IMR-90 (cell line): ENCODE results near the gene MREG. TPM values are rescaled to one million over a fixed set of nuclear protein-coding genes. Genes with fewer than 3 reads are reported as not detected.

Experiments
- ATAC-seq: fragments of 200-7000 bp; cut with Tn5 transposase; 2 replicates; pipeline ENCODE4 v1.9.1; 2020; ENCODE audit warnings: low read depth, mild to moderate bottlenecking, moderate library complexity
- BruUV-seq: library from RNA; stranded (reverse); fragments of 400-500 nt; replicated peaks from 2 replicates; lab custom pipeline; 2021; lab: Mats Ljungman, UMichigan
- CTCF ChIA-PET: fragments of 300-600 bp; formaldehyde crosslinking; extraction: SDS; loops from one replicate; lab custom pipeline; 2021; ENCODE audit warnings: antibody characterized with exemption; lab: Yijun Ruan, JAX
- POLR2A ChIA-PET: fragments of 300-600 bp; sonication (Branson Sonifier 250); formaldehyde crosslinking; loops from one replicate; lab custom pipeline; 2022; ENCODE audit warnings: antibody characterized with exemption; ENCODE audit not compliant: unreplicated experiment; lab: Charles Lee
- DNase-seq: peaks from one replicate; pipeline ENCODE4 v3.0.0; 2013
- H2AFZ ChIP-seq: replicated peaks from 2 replicates; pipeline ENCODE3; 2013; ENCODE audit warnings: low read length, mild to moderate bottlenecking; ENCODE audit not compliant: poor library complexity
- H2AK5ac ChIP-seq: 2 replicates; pipeline ENCODE4 v1.6.1; 2013; ENCODE audit warnings: low read depth, low read length, inconsistent platforms
- H2AK9ac ChIP-seq: replicated peaks from 2 replicates; pipeline ENCODE3; 2013; ENCODE audit warnings: mild to moderate bottlenecking, low read depth, low read length, moderate library complexity; ENCODE audit not compliant: poor library complexity
- H2BK120ac ChIP-seq: 2 replicates; pipeline ENCODE4 v1.6.1; 2013; ENCODE audit warnings: low read depth, low read length, inconsistent platforms
- H2BK15ac ChIP-seq: 3 replicates; pipeline ENCODE4 v1.6.1; 2013; ENCODE audit warnings: low read depth, low read length, inconsistent platforms
- H2BK20ac ChIP-seq: 2 replicates; pipeline ENCODE4 v1.6.1; 2013; ENCODE audit warnings: low read depth, mild to moderate bottlenecking, inconsistent platforms, low read length, moderate library complexity
- H2BK5ac ChIP-seq: 2 replicates; pipeline ENCODE4 v1.6.1; 2013; ENCODE audit warnings: mild to moderate bottlenecking, low read depth, low read length, inconsistent platforms; ENCODE audit not compliant: poor library complexity, severe bottlenecking
- H3K14ac ChIP-seq: replicated peaks from 2 replicates; pipeline ENCODE4 v1.6.1; 2013; ENCODE audit warnings: low read depth, low read length, inconsistent platforms
- H3K18ac ChIP-seq: 2 replicates; pipeline ENCODE4 v1.6.1; 2013; ENCODE audit warnings: low read depth, low read length, control low read depth
- H3K23ac ChIP-seq: 2 replicates; pipeline ENCODE4 v1.6.1; 2013; ENCODE audit warnings: low read depth, low read length, inconsistent platforms
- H3K27ac ChIP-seq: 2 replicates; pipeline ENCODE4 v1.5.1; 2013; ENCODE audit warnings: mild to moderate bottlenecking, control low read depth, low read length; ENCODE audit not compliant: insufficient read depth
- H3K27me3 ChIP-seq: 2 replicates; pipeline ENCODE4 v1.6.1; 2013; ENCODE audit warnings: low read length; ENCODE audit not compliant: control insufficient read depth, insufficient read depth
- H3K36me3 ChIP-seq: 2 replicates; pipeline ENCODE4 v1.6.1; 2013; ENCODE audit warnings: low read length, mixed read lengths; ENCODE audit not compliant: control insufficient read depth, insufficient read depth
- H3K4ac ChIP-seq: 2 replicates; pipeline ENCODE4 v1.6.1; 2013; ENCODE audit warnings: low read depth, low read length, inconsistent platforms
- H3K4me1 ChIP-seq: 2 replicates; pipeline ENCODE4 v1.6.1; 2013; ENCODE audit warnings: low read length, mixed read lengths; ENCODE audit not compliant: control insufficient read depth, insufficient read depth
- H3K4me2 ChIP-seq: 2 replicates; pipeline ENCODE4 v1.6.1; 2013; ENCODE audit warnings: low read depth, mild to moderate bottlenecking, control low read depth, low read length, moderate library complexity
- H3K4me3 ChIP-seq: 2 replicates; pipeline ENCODE4 v1.5.1; 2013; ENCODE audit warnings: low read depth, mild to moderate bottlenecking, control low read depth, low read length, moderate library complexity; ENCODE audit not compliant: insufficient read depth
- H3K56ac ChIP-seq: 2 replicates; pipeline ENCODE4 v1.6.1; 2013; ENCODE audit warnings: low read length, inconsistent platforms; ENCODE audit not compliant: insufficient read depth; ENCODE audit errors: extremely low read depth
- H3K79me1 ChIP-seq, 2 experiments: 2 replicates each; pipeline ENCODE4 v1.6.1; 2013; ENCODE audit warnings: low read length in 2 of 2, inconsistent platforms in 1 of 2, low read depth in 1 of 2
- H3K9ac ChIP-seq: 2 replicates; pipeline ENCODE4 v1.6.1; 2013; ENCODE audit warnings: low read depth, low read length, control low read depth
- H3K9me1 ChIP-seq: 2 replicates; pipeline ENCODE4 v1.6.1; 2013; ENCODE audit warnings: low read length, inconsistent platforms; ENCODE audit not compliant: insufficient read depth
- H3K9me3 ChIP-seq: 2 replicates; pipeline ENCODE4 v1.6.1; 2013; ENCODE audit warnings: low read length; ENCODE audit not compliant: control insufficient read depth, insufficient read depth
- H4K20me1 ChIP-seq: 2 replicates; pipeline ENCODE4 v1.6.1; 2013; ENCODE audit warnings: low read length, inconsistent platforms; ENCODE audit not compliant: insufficient read depth
- H4K5ac ChIP-seq: 2 replicates; pipeline ENCODE4 v1.6.1; 2013; ENCODE audit warnings: mild to moderate bottlenecking, low read depth, low read length, control low read depth
- H4K8ac ChIP-seq, 2 experiments: 2 replicates each; pipeline ENCODE4 v1.6.1; 2013; ENCODE audit warnings: low read depth in 2 of 2, low read length in 2 of 2, control low read depth in 1 of 2, inconsistent platforms in 1 of 2
- H4K91ac ChIP-seq: 2 replicates; pipeline ENCODE4 v1.6.1; 2013; ENCODE audit warnings: low read depth, low read length, inconsistent platforms; ENCODE audit not compliant: insufficient read depth
- BHLHE40 ChIP-seq: fragments of 150-350 bp; IDR thresholded peaks from 2 replicates; pipeline ENCODE4 v1.6.1; 2016; ENCODE audit warnings: mild to moderate bottlenecking, low read depth, low read length
- CEBPB ChIP-seq: IDR thresholded peaks from 2 replicates; pipeline ENCODE4 v1.6.1; 2012; ENCODE audit warnings: low read depth, low read length, improper control_type of control experiment
- CHD1 ChIP-seq: IDR thresholded peaks from 2 replicates; pipeline ENCODE4 v1.6.1; 2012; ENCODE audit warnings: low read depth, low read length, improper control_type of control experiment
- CTCF ChIP-seq: conservative IDR thresholded peaks from 2 replicates; pipeline ENCODE4 v1.5.1; 2012; ENCODE audit warnings: mild to moderate bottlenecking, low read depth, low read length, improper control_type of control experiment
- ELK1 ChIP-seq: fragments of 150-350 bp; IDR thresholded peaks from 2 replicates; pipeline ENCODE4 v1.6.1; 2016; ENCODE audit warnings: low read depth, mild to moderate bottlenecking, low read length, moderate library complexity, borderline replicate concordance
- FOS ChIP-seq: fragments of 150-350 bp; IDR thresholded peaks from 2 replicates; pipeline ENCODE4 v1.6.1; 2016; ENCODE audit warnings: low read depth, low read length
- MAFK ChIP-seq: IDR thresholded peaks from 2 replicates; pipeline ENCODE4 v1.6.1; 2012; ENCODE audit warnings: low read depth, low read length, improper control_type of control experiment
- MAZ ChIP-seq: IDR thresholded peaks from 2 replicates; pipeline ENCODE4 v1.6.1; 2012; ENCODE audit warnings: low read depth, mild to moderate bottlenecking, low read length, improper control_type of control experiment, moderate library complexity, borderline replicate concordance
- MXI1 ChIP-seq: IDR thresholded peaks from 2 replicates; pipeline ENCODE4 v1.6.1; 2012; ENCODE audit warnings: low read depth, mild to moderate bottlenecking, low read length, moderate library complexity, borderline replicate concordance
- NFE2L2 ChIP-seq: fragments of 150-350 bp; IDR thresholded peaks from 2 replicates; pipeline ENCODE4 v1.6.1; 2016; ENCODE audit warnings: low read depth, mild to moderate bottlenecking, low read length
- POLR2A ChIP-seq: IDR thresholded peaks from 2 replicates; pipeline ENCODE4 v1.6.1; 2012; ENCODE audit warnings: mild to moderate bottlenecking, low read depth, low read length
- RAD21 ChIP-seq: IDR thresholded peaks from 2 replicates; pipeline ENCODE4 v1.6.1; 2012; ENCODE audit warnings: low read length, improper control_type of control experiment
- RCOR1 ChIP-seq: IDR thresholded peaks from 2 replicates; pipeline ENCODE4 v1.6.1; 2012; ENCODE audit warnings: mild to moderate bottlenecking, low read length, improper control_type of control experiment; ENCODE audit not compliant: insufficient replicate concordance
- RFX5 ChIP-seq: IDR thresholded peaks from 2 replicates; pipeline ENCODE4 v1.8.0; 2012; ENCODE audit warnings: low read depth, mild to moderate bottlenecking, low read length, moderate library complexity
- SMC3 ChIP-seq: fragments of 150-350 bp; IDR thresholded peaks from 2 replicates; pipeline ENCODE4 v1.6.1; 2016; ENCODE audit warnings: low read depth, mild to moderate bottlenecking, antibody characterized with exemption, low read length, moderate library complexity
- USF2 ChIP-seq: fragments of 150-350 bp; IDR thresholded peaks from 2 replicates; pipeline ENCODE4 v1.6.1; 2017; ENCODE audit warnings: mild to moderate bottlenecking, antibody characterized with exemption, low read length, low read depth
- dilution Hi-C: fragments of 300-500 bp; cut with HindIII; formaldehyde crosslinking; loops from one replicate; pipeline ENCODE4 v1.14.3; 2018; ENCODE audit warnings: low sequenced_read_pairs; ENCODE audit not compliant: unreplicated experiment
- in situ Hi-C: fragments of 300-500 bp; cut with MboI; formaldehyde crosslinking; loops from 3 replicates; pipeline ENCODE4 v1.14.3; 2019; ENCODE audit warnings: low sequenced_read_pairs, inconsistent platforms, mixed read lengths
- intact Hi-C: fragments of 100-400 bp; cut with micrococcal nuclease; formaldehyde crosslinking; loops from 2 replicates; pipeline ENCODE4 v1.10.0; 2022
- polyA plus RNA-seq, 3 experiments: library from polyadenylated mRNA; depleted of rRNA; stranded (reverse); fragments of >200 nt; gene quantifications; 2 replicates each; pipeline ENCODE4 v1.2.3, GENCODE V29; 2012; ENCODE audit warnings: low replicate concordance in 1 of 3
- total RNA-seq: library from RNA; depleted of rRNA; stranded (reverse); fragments of >200 nt; gene quantifications from 2 replicates; pipeline ENCODE4 v1.2.3, GENCODE V29; 2012

Gene MREG
- total and polyA plus RNA-seq, 2 of the 4 experiments (the other 2 are of a cell fraction), result 1.0 to 1.8 TPM

GRCh38 chr2:215906458-215906857 lies 106.9 kb downstream of the MREG start:
- Histone ChIP-seq H3K4ac (no peak overlapping the region), H2AK5ac (no peak overlapping the region), H4K8ac (no peak overlapping the region), H3K9ac (no peak overlapping the region), H3K27ac (no peak overlapping the region), H2BK120ac (no peak overlapping the region), H4K5ac (no peak overlapping the region), H3K79me1 (no peaks in the 10 kb centered on the region), H3K4me1 (peaks cover 3% of the 10 kb centered on the region), H3K4me3 (no peak overlapping the region), H3K27me3 (no peaks in the 10 kb centered on the region), H3K56ac (no peak overlapping the region), H2BK5ac (no peak overlapping the region), H3K14ac (no peak overlapping the region), H3K23ac (no peak overlapping the region), H4K91ac (no peak overlapping the region), H3K4me2 (no peak overlapping the region), H3K9me3 (no peaks in the 10 kb centered on the region), H2AK9ac (no peak overlapping the region), H2BK15ac (no peak overlapping the region), H4K20me1 (no peaks in the 10 kb centered on the region), H3K9me1 (no peaks in the 10 kb centered on the region), H3K36me3 (no peaks in the 10 kb centered on the region), H2AFZ (no peak overlapping the region), H3K18ac (no peak overlapping the region), H2BK20ac (no peak overlapping the region)
- ChIA-PET CTCF (no interaction called here), POLR2A (no interaction called here)
- intact Hi-C loops (no loop called here), dilution Hi-C loops (no loop called here), in situ Hi-C loops (no loop called here)
- DNase-seq, result no peak
- no TSS peak for BruUV-seq
- TF ChIP-seq MXI1 (no peak), RAD21 (no peak), MAZ (no peak), ELK1 (no peak), SMC3 (no peak), POLR2A (no peak), CEBPB (no peak), CTCF (no peak), MAFK (no peak), CHD1 (no peak), RFX5 (no peak), RCOR1 (no peak), NFE2L2 (no peak), BHLHE40 (no peak), USF2 (no peak), FOS (no peak)
- ATAC-seq, result no peak
